Suprapubic skin (tissue), 4 donors: ENCODE measurements around the gene OSGIN1. TPM values are rescaled to one million over a fixed set of nuclear protein-coding genes. Genes with fewer than 3 reads are reported as not detected.

Experiments
- DNase-seq, 2 donors: peaks; one replicate each; pipeline ENCODE4 v3.0.0-alpha.2; 2019; ENCODE audit warnings: low spot score in 2 of 2
- H3K27ac ChIP-seq: fragments of 200-600 bp; sonication (generic); one replicate; pipeline ENCODE4 v1.5.1; 2019
- H3K27me3 ChIP-seq: fragments of 200-600 bp; sonication (generic); one replicate; pipeline ENCODE4 v1.5.1; 2019
- H3K36me3 ChIP-seq: fragments of 200-600 bp; sonication (generic); one replicate; pipeline ENCODE4 v1.5.1; 2019
- H3K4me1 ChIP-seq: fragments of 200-600 bp; sonication (generic); one replicate; pipeline ENCODE4 v1.5.1; 2019
- H3K4me3 ChIP-seq: fragments of 200-600 bp; sonication (generic); one replicate; pipeline ENCODE4 v1.5.1; 2019; ENCODE audit warnings: mild to moderate bottlenecking
- H3K9me3 ChIP-seq: fragments of 200-600 bp; sonication (generic); one replicate; pipeline ENCODE4 v1.5.1; 2019
- CTCF ChIP-seq, 2 donors: fragments of 200-600 bp in 1 of 2; fragments of 450-650 bp in 1 of 2; sonication (generic) in 1 of 2; IDR thresholded peaks; one replicate each; pipeline ENCODE4 v1.5.1; 2016 to 2019; ENCODE audit warnings: antibody characterized with exemption in 2 of 2, mild to moderate bottlenecking in 1 of 2, moderate library complexity in 1 of 2
- EP300 ChIP-seq: sonication (generic); formaldehyde crosslinking; IDR thresholded peaks from one replicate; pipeline ENCODE4 v1.6.1; 2017; ENCODE audit warnings: antibody characterized with exemption
- POLR2A ChIP-seq, 2 donors: fragments of 450-650 bp; IDR thresholded peaks; one replicate each; pipeline ENCODE4 v1.6.1; 2017; ENCODE audit warnings: antibody characterized with exemption in 2 of 2, mild to moderate bottlenecking in 2 of 2, moderate library complexity in 2 of 2
- POLR2AphosphoS5 ChIP-seq, 3 donors: sonication (generic); formaldehyde crosslinking; IDR thresholded peaks; one replicate each; pipeline ENCODE4 v1.6.1; 2017; ENCODE audit warnings: antibody characterized with exemption in 3 of 3
- WGBS: methylation state at CpG from one replicate; pipeline ENCODE4 v1.1.5; 2018; 5-methylcytosine and 5-hydroxymethylcytosine counted together
- total RNA-seq, 4 donors: library from RNA; depleted of rRNA; stranded (reverse); fragments of >200 nt; gene quantifications; one replicate each; pipeline ENCODE4 v1.1.0, GENCODE V29; 2016

OSGIN1 gene
- total RNA-seq, 4 donors from 2014 or later, result 1.0 to 2.2 (median 1.5) TPM

- peaks cover 16% of the 10 kb centered on the region for H3K27me3 ChIP-seq
- no peak overlapping the region for H3K27ac ChIP-seq
- H3K4me3 ChIP-seq, result no peak overlapping the region
- H3K4me1 ChIP-seq, result no peaks in the 10 kb centered on the region
- no peak for DNase-seq
- no peaks in the 10 kb centered on the region for H3K36me3 ChIP-seq
- 31% methylated on average over 7 of the region's 7 CpGs for WGBS
- no peak for TF ChIP-seq EP300
- no peak for TF ChIP-seq CTCF (IDR thresholded peaks at IDR 0.05)
- TF ChIP-seq POLR2AphosphoS5 (IDR thresholded peaks at IDR 0.05), result no peak
- H3K9me3 ChIP-seq, result no peaks in the 10 kb centered on the region
Measured at GRCh38 chr16:83974475-83974874, 21.4 kb downstream of the OSGIN1 start.

GRCh38 chr16:83975590-83976260, 22.7 kb downstream of the OSGIN1 start:
- Histone ChIP-seq H3K27ac (no peak overlapping the region), H3K9me3 (no peaks in the 10 kb centered on the region), H3K4me1 (no peaks in the 10 kb centered on the region), H3K27me3 (peaks cover 10% of the 10 kb centered on the region), H3K4me3 (no peak overlapping the region), H3K36me3 (no peaks in the 10 kb centered on the region)
- 81% methylated on average over 14 of the region's 15 CpGs for WGBS
- no peak for TF ChIP-seq POLR2A (IDR thresholded peaks at IDR 0.05)
- TF ChIP-seq EP300, result no peak
- no peak for TF ChIP-seq CTCF (IDR thresholded peaks at IDR 0.05)
- TF ChIP-seq POLR2AphosphoS5 (IDR thresholded peaks at IDR 0.05), result no peak
- no peak for DNase-seq

- H3K9me3 ChIP-seq, result no peaks in the 10 kb centered on the region
- DNase-seq, result no peak
- H3K27ac ChIP-seq, result no peak overlapping the region
- no peak for TF ChIP-seq EP300
- no peak for TF ChIP-seq CTCF (IDR thresholded peaks at IDR 0.05)
- no peak for TF ChIP-seq POLR2A (IDR thresholded peaks at IDR 0.05)
- TF ChIP-seq POLR2AphosphoS5 (IDR thresholded peaks at IDR 0.05), result no peak
- H3K36me3 ChIP-seq, result no peaks in the 10 kb centered on the region
- H3K4me1 ChIP-seq, result no peaks in the 10 kb centered on the region
- 96% methylated on average over 4 of the region's 6 CpGs for WGBS
- H3K27me3 ChIP-seq, result peaks cover 10% of the 10 kb centered on the region
- no peak overlapping the region for H3K4me3 ChIP-seq
Measured at GRCh38 chr16:83977056-83977815, 24.2 kb downstream of the OSGIN1 start.

DNA sequence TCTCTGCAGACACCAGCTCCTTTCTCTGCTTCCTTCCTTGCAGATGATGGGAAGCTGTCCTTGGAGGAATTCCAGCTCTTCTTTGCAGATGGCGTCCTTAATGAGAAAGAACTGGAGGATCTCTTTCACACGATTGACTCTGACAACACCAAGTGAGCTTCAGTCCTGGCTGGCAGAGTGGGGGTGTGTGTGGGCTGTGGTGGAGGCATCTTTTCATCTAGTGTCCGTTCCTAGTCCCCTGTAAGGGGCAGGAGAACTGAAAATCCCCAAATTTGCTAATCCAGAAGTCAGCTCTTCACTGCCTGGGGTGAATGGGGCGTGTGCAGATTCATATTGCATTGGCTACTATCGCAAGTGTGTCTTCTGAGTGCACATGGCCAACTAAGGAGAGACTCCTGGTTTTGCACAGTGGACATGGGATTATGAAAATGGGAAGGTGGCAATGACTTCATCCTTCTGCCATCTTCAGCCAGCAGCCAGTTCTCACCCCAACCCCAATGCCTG, 25.4 kb downstream of the OSGIN1 start:
- TF ChIP-seq POLR2AphosphoS5 (IDR thresholded peaks at IDR 0.05) (no peak), EP300 (no peak), CTCF (IDR thresholded peaks at IDR 0.05) (no peak), POLR2A (IDR thresholded peaks at IDR 0.05) (no peak)
- Histone ChIP-seq H3K4me1 (no peaks in the 10 kb centered on the region), H3K9me3 (no peaks in the 10 kb centered on the region), H3K36me3 (no peaks in the 10 kb centered on the region), H3K27me3 (peaks cover 10% of the 10 kb centered on the region), H3K4me3 (no peak overlapping the region), H3K27ac (no peak overlapping the region)
- 83% methylated on average over 5 of the region's 5 CpGs for WGBS
- no peak for DNase-seq

DNA sequence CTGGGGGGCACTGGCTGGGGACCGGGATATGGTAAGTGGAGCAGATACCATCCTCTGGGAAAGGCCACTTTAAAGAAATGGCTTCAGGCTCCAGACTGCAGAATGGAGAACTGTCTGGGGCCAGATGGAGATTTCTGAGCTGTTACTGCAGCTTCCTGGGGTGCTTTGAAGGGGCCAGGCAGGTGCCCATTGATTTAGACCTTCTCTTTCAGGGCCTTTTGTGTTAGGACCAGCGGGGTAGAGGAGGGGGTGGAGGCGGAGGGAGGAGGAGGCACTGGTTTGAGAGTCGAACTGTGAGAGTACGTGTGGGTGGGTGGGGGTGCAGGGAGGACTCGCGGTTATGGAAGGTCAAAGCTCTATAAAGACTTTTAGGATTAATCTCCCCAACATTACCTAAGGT, 26.4 kb downstream of the OSGIN1 start:
- H3K36me3 ChIP-seq, result no peaks in the 10 kb centered on the region
- H3K4me1 ChIP-seq, result no peaks in the 10 kb centered on the region
- no peak overlapping the region for H3K27ac ChIP-seq
- H3K9me3 ChIP-seq, result no peaks in the 10 kb centered on the region
- WGBS, result 93% methylated on average over 7 of the region's 7 CpGs
- no peak overlapping the region for H3K4me3 ChIP-seq
- no peak for DNase-seq
- peaks cover 14% of the 10 kb centered on the region for H3K27me3 ChIP-seq
- TF ChIP-seq CTCF (IDR thresholded peaks at IDR 0.05), result no peak
- TF ChIP-seq EP300, result no peak
- TF ChIP-seq POLR2A (IDR thresholded peaks at IDR 0.05), result no peak
- no peak for TF ChIP-seq POLR2AphosphoS5 (IDR thresholded peaks at IDR 0.05)
